Central memory CD8-positive, alpha-beta T cell (primary cell): ENCODE results near the gene LCN6.
A peak's percentile ranks its signal among the peaks of the same experiment; 100 is the strongest.

ENCODE experiments used
- ATAC-seq: fragments of 150-1000 bp; cut with Tn5 transposase; replicated peaks from 2 replicates; pipeline ENCODE4 v1.10.0; 2022; ENCODE audit warnings: mild to moderate bottlenecking, moderate FRiP score, moderate number of reproducible peaks; ENCODE audit not compliant: poor library complexity, severe bottlenecking; ENCODE audit errors: extremely low read depth
- DNase-seq, 2 donors: peaks; one replicate each; pipeline ENCODE4 v3.0.0; 2021; ENCODE audit warnings: low spot score in 2 of 2
- H3K27ac Mint-ChIP-seq: one replicate; pipeline ENCODE4 v1.8.0; 2022; ENCODE audit warnings: low read depth, mild to moderate bottlenecking, moderate library complexity, mixed read lengths
- H3K27me3 Mint-ChIP-seq: one replicate; pipeline ENCODE4 v1.8.0; 2022; ENCODE audit warnings: mixed read lengths
- H3K36me3 Mint-ChIP-seq: one replicate; pipeline ENCODE4 v1.8.0; 2022; ENCODE audit warnings: mild to moderate bottlenecking, moderate library complexity, mixed read lengths; ENCODE audit not compliant: insufficient read depth
- H3K4me1 Mint-ChIP-seq: one replicate; pipeline ENCODE4 v1.8.0; 2022; ENCODE audit warnings: mixed read lengths
- H3K4me3 Mint-ChIP-seq: one replicate; pipeline ENCODE4 v1.8.0; 2022; ENCODE audit warnings: mild to moderate bottlenecking, moderate library complexity, mixed read lengths
- H3K9me3 Mint-ChIP-seq: one replicate; pipeline ENCODE4 v1.8.0; 2022; ENCODE audit warnings: mixed read lengths

LCN6 gene

GRCh38 chr9:136742591-136743391, 5.5 kb downstream of the LCN6 start, which contains the start of gene LCN10:
TSS of gene LCN10 (minus strand) at chr9:136742940. CDS start at chr9:136742903, 37 bp downstream.
- H3K27ac Mint-ChIP-seq: no peak within 1 kb of the TSS
- peaks cover 16% of the 10 kb centered on the region for H3K27me3 Mint-ChIP-seq
- DNase-seq: no peak
- H3K4me3 Mint-ChIP-seq: peak within 1 kb of the TSS; percentile 16
- ATAC-seq: no peak
- no peaks in the 10 kb centered on the region for H3K4me1 Mint-ChIP-seq
- peaks cover 1% of the 10 kb centered on the region for H3K36me3 Mint-ChIP-seq
- H3K9me3 Mint-ChIP-seq: no peaks in the 10 kb centered on the region

DNA sequence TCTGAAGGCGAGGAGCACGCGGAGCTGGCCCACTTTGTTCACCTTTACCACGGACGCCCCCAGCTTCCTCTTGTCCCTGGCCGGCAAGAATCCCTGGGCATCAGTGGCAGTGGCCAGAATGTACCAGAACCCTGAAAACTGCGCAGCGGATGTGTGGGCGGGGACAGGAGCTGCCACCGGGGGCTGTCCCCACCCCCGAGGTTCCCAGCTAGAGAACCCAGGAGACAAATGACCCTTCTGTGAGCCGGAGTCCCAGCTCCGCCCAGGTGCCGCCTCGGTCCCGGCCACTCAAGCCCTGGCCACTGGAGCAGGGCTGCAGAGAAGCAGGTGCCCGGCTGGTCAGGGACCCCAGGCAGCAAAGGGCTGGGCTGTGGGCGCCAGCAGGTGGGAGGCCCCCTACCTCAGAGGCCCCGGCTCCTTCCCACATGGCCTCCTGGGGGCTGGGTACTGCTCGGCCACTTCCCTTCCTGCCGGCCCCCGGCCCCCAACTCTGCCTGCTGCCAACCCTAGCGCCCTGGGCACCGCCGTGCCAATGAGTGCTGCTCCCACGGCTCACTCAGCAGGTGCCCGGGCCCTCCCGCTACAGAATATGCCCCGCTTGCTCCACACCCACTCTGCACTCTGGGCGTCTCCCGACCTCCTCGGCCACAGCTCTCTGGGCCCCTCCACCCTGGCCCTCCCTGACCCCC, 6.3 kb downstream of the LCN6 start:
- no peak for ATAC-seq
- peaks cover 14% of the 10 kb centered on the region for H3K27me3 Mint-ChIP-seq
- H3K4me1 Mint-ChIP-seq: no peaks in the 10 kb centered on the region
- DNase-seq: no peak
- H3K9me3 Mint-ChIP-seq: no peaks in the 10 kb centered on the region
- H3K36me3 Mint-ChIP-seq: peaks cover 1% of the 10 kb centered on the region
- peak overlapping the region; percentile 16 for H3K4me3 Mint-ChIP-seq
- H3K27ac Mint-ChIP-seq: no peak overlapping the region

GRCh38 chr9:136740971-136741882, 7.1 kb downstream of the LCN6 start:
- ATAC-seq (no peak), DNase-seq (no peak)
- peaks cover 14% of the 10 kb centered on the region for H3K27me3 Mint-ChIP-seq
- H3K36me3 Mint-ChIP-seq: peaks cover 1% of the 10 kb centered on the region
- peak overlapping the region; percentile 16 for H3K4me3 Mint-ChIP-seq
- no peaks in the 10 kb centered on the region for H3K9me3 Mint-ChIP-seq
- H3K4me1 Mint-ChIP-seq: no peaks in the 10 kb centered on the region
- no peak overlapping the region for H3K27ac Mint-ChIP-seq

GRCh38 chr9:136740491-136740890, 7.8 kb downstream of the LCN6 start:
- H3K36me3 Mint-ChIP-seq: peaks cover 1% of the 10 kb centered on the region
- no peaks in the 10 kb centered on the region for H3K4me1 Mint-ChIP-seq
- no peaks in the 10 kb centered on the region for H3K9me3 Mint-ChIP-seq
- H3K27me3 Mint-ChIP-seq: peaks cover 14% of the 10 kb centered on the region
- no peak overlapping the region for H3K4me3 Mint-ChIP-seq
- no peak overlapping the region for H3K27ac Mint-ChIP-seq
- DNase-seq (no peak), ATAC-seq (no peak)

- no peak overlapping the region for H3K27ac Mint-ChIP-seq
- no peak overlapping the region for H3K4me3 Mint-ChIP-seq
Measured at GRCh38 chr9:136740069-136740468, 8.3 kb downstream of the LCN6 start.

GRCh38 chr9:136739509-136739908, 8.8 kb downstream of the LCN6 start:
- Mint-ChIP-seq H3K9me3 (no peaks in the 10 kb centered on the region), H3K27ac (no peak overlapping the region), H3K27me3 (peaks cover 14% of the 10 kb centered on the region), H3K36me3 (peaks cover 1% of the 10 kb centered on the region), H3K4me3 (no peak overlapping the region), H3K4me1 (no peaks in the 10 kb centered on the region)
- ATAC-seq (no peak), DNase-seq (no peak)

More at GRCh38 chr9:136740069-136740468, 8.3 kb downstream of the LCN6 start:
- Mint-ChIP-seq H3K4me1 (no peaks in the 10 kb centered on the region), H3K27me3 (peaks cover 14% of the 10 kb centered on the region), H3K9me3 (no peaks in the 10 kb centered on the region), H3K36me3 (peaks cover 1% of the 10 kb centered on the region)
- ATAC-seq: no peak
- DNase-seq: no peak

- DNase-seq: no peak
- H3K4me3 Mint-ChIP-seq: no peak overlapping the region
- no peaks in the 10 kb centered on the region for H3K9me3 Mint-ChIP-seq
- H3K36me3 Mint-ChIP-seq: peaks cover 1% of the 10 kb centered on the region
- peaks cover 12% of the 10 kb centered on the region for H3K27me3 Mint-ChIP-seq
- no peak for ATAC-seq
- no peaks in the 10 kb centered on the region for H3K4me1 Mint-ChIP-seq
- H3K27ac Mint-ChIP-seq: no peak overlapping the region
Measured at GRCh38 chr9:136738960-136739359, 9.4 kb downstream of the LCN6 start.

DNA sequence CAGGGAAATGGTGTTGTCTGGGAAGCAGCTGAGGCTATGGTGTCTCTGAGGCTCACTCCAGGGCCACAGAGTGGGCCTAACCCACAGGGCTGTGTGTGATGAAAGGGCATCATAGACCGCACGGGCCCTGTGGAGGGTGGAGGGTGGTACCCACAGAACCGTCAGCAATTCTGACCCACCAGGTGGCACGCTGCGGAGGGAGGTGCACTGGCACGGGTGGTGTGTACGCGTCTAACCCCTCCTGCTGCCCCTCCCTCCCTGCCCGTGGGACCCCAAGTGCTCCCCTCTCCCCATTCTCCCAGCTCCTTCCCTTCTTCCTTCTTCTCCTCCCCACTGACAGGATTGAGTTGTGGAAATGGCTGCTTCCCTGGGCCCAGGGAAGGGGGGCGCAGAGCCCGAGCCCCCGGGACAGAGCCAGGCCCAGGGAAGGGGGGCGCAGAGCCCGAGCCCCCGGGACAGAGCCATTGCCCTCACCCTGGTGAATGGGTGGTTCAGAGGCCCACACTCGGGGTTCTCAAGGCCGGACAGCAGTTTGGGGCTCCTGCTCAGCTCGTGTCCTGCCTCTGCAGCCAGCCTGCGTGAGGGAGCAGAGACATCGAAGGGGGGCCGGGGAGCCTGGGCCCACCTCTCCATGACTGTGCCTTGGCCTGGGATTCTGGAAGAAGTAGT, 12.4 kb downstream of the LCN6 start:
- DNase-seq (no peak), ATAC-seq (no peak)
- Mint-ChIP-seq H3K27ac (no peak overlapping the region), H3K27me3 (no peaks in the 10 kb centered on the region), H3K36me3 (no peaks in the 10 kb centered on the region), H3K4me3 (no peak overlapping the region), H3K9me3 (no peaks in the 10 kb centered on the region), H3K4me1 (no peaks in the 10 kb centered on the region)

DNA sequence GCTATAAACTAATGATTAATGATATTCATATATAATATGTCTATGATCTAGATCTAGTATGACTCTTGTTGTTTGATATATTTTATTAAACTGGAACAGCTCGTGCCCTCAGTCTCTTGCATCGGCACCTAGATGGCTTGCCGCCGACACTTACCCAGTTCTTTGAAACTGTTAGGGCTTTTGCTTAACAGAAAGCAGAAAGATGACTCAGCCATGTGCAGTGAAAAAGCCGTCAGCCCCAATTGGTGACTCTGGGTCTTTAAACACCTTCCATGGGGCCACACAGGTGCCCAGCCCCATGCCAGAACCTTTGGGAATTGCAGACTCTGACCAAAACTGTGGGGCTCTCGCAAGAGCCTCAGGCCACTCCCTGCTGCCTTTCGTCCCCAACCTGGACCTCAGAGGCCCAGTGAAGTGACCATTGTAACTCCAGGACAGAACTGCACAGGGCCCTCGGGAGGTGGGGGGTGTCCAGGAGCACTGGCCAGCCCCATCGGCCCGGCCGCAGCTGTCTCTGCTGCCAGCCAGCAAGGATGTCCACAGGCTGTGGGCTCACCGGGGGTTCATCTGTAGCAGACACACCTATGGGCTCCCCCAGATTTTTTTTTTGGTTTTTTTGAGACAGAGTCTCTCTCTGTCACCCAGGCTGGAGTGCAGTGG, 13.4 kb downstream of the LCN6 start:
- Mint-ChIP-seq H3K9me3 (no peaks in the 10 kb centered on the region), H3K27ac (no peak overlapping the region), H3K36me3 (peaks cover 2% of the 10 kb centered on the region), H3K27me3 (no peaks in the 10 kb centered on the region), H3K4me3 (no peak overlapping the region), H3K4me1 (no peaks in the 10 kb centered on the region)
- no peak for ATAC-seq
- no peak for DNase-seq

- ATAC-seq (no peak), DNase-seq (no peak)
- Mint-ChIP-seq H3K27me3 (no peaks in the 10 kb centered on the region), H3K36me3 (peaks cover 9% of the 10 kb centered on the region), H3K4me1 (peaks cover 6% of the 10 kb centered on the region), H3K27ac (no peak overlapping the region), H3K4me3 (no peak overlapping the region), H3K9me3 (no peaks in the 10 kb centered on the region)
Measured at GRCh38 chr9:136733611-136734010, 14.7 kb downstream of the LCN6 start.

DNA sequence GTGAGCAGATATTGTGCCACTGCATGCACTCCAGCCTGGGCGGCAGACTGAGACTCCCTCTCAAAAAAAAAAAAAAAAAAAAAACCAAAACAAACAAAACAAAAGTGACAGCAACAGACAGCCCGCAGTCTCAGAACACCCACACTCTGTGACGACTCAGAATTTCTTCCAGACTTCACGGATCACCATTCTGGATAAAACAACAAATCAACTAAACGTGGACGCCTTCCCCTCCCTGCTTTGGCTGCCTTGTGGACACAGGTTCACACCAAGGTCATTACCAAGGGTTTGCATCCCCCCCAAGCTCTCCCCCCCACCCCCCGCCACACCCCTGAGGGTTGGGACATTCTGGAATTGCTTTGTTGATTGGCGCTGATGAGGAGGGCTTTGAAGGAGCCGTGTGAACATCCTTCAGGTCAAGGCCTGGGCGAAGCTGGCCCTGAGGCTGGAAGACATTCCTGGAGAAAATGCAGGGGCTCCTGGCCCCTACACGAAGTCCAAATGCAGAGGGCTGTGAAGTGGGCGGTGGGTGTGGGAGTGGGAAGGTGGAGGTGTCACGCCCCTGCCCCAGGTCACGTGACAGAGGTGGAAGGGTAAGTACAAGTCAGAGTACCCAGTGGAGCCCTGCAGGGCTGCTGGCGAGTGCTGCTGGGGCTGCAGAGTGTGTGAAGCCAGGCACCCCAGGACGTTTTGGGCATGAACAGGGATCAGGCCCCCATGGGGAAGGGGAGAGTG, 15.7 kb downstream of the LCN6 start:
- no peak for ATAC-seq
- no peaks in the 10 kb centered on the region for H3K27me3 Mint-ChIP-seq
- H3K4me3 Mint-ChIP-seq: no peak overlapping the region
- H3K36me3 Mint-ChIP-seq: peaks cover 16% of the 10 kb centered on the region
- H3K9me3 Mint-ChIP-seq: no peaks in the 10 kb centered on the region
- peaks cover 6% of the 10 kb centered on the region for H3K4me1 Mint-ChIP-seq
- DNase-seq: no peak
- H3K27ac Mint-ChIP-seq: no peak overlapping the region
